Thyroid gland (tissue), 4 donors: ENCODE data around the gene ITIH5.

Experiments
- POLR2A ChIP-seq, 2 donors: fragments of 450-650 bp; IDR thresholded peaks; one replicate each; pipeline ENCODE4 v1.6.1; 2017; ENCODE audit warnings: antibody characterized with exemption in 2 of 2, mild to moderate bottlenecking in 2 of 2, moderate library complexity in 1 of 2
- TF ChIP-seq, protein P1 (sequence below), 6 experiments: fragments of 200-600 bp in 3 of 6; fragments of 450-650 bp in 3 of 6; sonication (generic) in 3 of 6; IDR thresholded peaks; one replicate each; pipeline ENCODE4 v1.5.1; 2016 to 2019; ENCODE audit warnings: antibody characterized with exemption in 6 of 6, mild to moderate bottlenecking in 2 of 6, inconsistent platforms in 1 of 6, moderate library complexity in 1 of 6

DNA sequence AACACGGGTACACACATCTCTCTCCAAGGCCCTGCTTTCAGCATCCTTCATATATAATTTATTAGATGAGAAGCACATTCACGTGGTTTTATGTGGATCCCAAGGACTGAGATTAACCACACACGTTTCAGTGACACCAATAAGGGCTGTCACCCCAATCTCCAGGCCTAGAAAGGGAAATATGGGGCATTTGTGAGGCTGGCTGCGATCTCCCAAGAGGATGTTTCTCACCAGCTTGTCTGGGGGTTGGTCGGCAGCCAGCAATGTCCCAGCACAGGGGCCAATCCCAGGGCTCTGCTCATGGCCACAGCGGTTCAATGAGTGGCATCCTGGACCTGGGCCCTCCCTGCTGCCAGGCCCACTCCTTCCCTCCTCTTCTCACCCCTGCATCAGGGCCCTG is 115.5 kb downstream of the ITIH5 start:
- TF ChIP-seq, protein P1, sequence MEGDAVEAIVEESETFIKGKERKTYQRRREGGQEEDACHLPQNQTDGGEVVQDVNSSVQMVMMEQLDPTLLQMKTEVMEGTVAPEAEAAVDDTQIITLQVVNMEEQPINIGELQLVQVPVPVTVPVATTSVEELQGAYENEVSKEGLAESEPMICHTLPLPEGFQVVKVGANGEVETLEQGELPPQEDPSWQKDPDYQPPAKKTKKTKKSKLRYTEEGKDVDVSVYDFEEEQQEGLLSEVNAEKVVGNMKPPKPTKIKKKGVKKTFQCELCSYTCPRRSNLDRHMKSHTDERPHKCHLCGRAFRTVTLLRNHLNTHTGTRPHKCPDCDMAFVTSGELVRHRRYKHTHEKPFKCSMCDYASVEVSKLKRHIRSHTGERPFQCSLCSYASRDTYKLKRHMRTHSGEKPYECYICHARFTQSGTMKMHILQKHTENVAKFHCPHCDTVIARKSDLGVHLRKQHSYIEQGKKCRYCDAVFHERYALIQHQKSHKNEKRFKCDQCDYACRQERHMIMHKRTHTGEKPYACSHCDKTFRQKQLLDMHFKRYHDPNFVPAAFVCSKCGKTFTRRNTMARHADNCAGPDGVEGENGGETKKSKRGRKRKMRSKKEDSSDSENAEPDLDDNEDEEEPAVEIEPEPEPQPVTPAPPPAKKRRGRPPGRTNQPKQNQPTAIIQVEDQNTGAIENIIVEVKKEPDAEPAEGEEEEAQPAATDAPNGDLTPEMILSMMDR (IDR thresholded peaks at IDR 0.05), result no peak
- TF ChIP-seq POLR2A (IDR thresholded peaks at IDR 0.05), result no peak
